Measurements from ENCODE around the gene GABPB1. TPM values are rescaled to one million over a fixed set of nuclear protein-coding genes. Genes with fewer than 3 reads are reported as not detected.
A peak's percentile ranks its signal among the peaks of the same experiment; 100 is the strongest.

GABPB1 gene
- total and polyA plus RNA-seq, 2 of the 13 experiments (the other 11 are each of a cell fraction or from before 2014, with no cell fraction given) = 17.5 to 39.5 TPM

DNA sequence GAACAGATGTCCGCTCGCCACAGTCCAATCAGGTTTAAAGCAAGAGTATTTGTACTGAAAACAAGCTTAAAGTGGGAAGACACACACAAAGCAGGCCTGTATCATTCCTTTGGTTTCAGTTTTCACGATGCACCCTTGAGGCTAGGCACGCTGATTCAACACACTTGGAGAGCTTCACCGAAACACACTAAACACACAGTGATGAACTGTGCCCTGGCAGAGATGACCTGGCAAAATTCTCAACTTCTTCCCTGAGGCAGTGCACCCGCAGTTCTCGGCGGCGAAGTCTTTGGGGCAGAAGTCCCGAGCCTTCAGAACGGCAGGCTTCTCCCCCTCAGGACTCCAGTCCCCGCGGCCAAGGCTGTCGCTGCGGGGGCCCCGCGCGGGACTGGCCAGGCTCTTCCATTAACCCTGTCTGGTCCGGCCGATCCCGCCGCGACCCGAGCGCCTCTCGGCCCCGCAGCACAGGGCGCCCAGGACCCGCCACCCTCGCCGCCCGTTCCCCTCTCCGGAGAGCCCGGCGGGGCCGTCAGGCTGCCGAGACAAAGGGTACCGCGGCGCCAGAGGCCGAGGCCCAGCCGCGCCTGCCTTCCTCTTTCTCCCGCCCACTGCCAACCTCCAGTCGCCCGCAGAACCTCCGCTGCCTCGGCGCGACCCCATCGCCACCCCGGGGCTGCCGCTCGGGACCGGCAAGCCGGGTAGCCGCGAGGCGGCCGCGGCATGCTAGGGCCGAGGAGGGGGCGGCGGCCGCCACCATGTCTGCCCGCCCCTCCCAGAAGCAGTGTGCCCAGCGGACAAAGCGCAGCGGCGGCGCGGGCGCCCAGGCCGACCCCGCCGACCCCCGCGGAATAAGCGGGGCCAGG, 792 bp downstream of the GABPB1 start (continued):
- TF ChIP-seq MLXIP (CRISPR knock-in tag; IDR thresholded peaks at IDR 0.05; ENCODE audit: borderline replicate concordance) (no peak), PRDM10 (CRISPR knock-in tag; IDR thresholded peaks at IDR 0.05; ENCODE audit: low read depth) (no peak), ZBTB4 (CRISPR knock-in tag; IDR thresholded peaks at IDR 0.05; ENCODE audit: borderline replicate concordance) (no peak), NFE2 (CRISPR knock-in tag; IDR thresholded peaks at IDR 0.05) (peak; percentile 65), NFIC (IDR thresholded peaks at IDR 0.05; ENCODE audit: low read length) (no peak), PRDM4 (CRISPR knock-in tag; IDR thresholded peaks at IDR 0.05; ENCODE audit: borderline replicate concordance) (no peak), TBL1XR1 (IDR thresholded peaks at IDR 0.05; ENCODE audit: borderline replicate concordance, low read length, partially characterized antibody) (no peak), ZNF496 (CRISPR knock-in tag; IDR thresholded peaks at IDR 0.05; ENCODE audit: insufficient replicate concordance) (no peak), ZNF790 (CRISPR knock-in tag; IDR thresholded peaks at IDR 0.05; ENCODE audit: borderline replicate concordance) (no peak), NR2C2 (CRISPR knock-in tag; IDR thresholded peaks at IDR 0.05; ENCODE audit: borderline replicate concordance) (no peak), SRSF4 (IDR thresholded peaks at IDR 0.05; ENCODE audit: low read depth, low read length, poor library complexity, severe bottlenecking) (no peak)
- TF ChIP-seq, protein P1, sequence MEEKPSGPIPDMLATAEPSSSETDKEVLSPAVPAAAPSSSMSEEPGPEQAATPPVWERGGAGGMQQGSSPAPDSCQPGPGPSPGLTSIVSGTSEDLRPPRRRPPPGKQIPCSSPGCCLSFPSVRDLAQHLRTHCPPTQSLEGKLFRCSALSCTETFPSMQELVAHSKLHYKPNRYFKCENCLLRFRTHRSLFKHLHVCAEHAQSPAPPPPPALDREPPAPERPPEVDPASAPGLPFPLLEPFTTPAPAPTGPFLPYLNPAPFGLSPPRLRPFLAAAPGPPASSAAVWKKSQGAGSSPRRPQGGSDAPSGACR (CRISPR knock-in tag; IDR thresholded peaks at IDR 0.05) = peak; percentile 25; the same call in 1 of the 2 replicates

Data from HepG2 (cell line).